Fibroblast of lung (primary cell): Measurements from ENCODE around the gene GPR3.

Source experiments
- CTCF ChIP-seq, 2 donors: IDR thresholded peaks in 1 of 2; conservative IDR thresholded peaks in 1 of 2; 1 replicate in 1 of 2; 2 replicates in 1 of 2; pipeline ENCODE4 v1.5.1; 2011 to 2012; ENCODE audit warnings: low read length in 2 of 2, control low read depth in 1 of 2, inconsistent platforms in 1 of 2, low read depth in 1 of 2, mild to moderate bottlenecking in 1 of 2
- EZH2 ChIP-seq: IDR thresholded peaks from 2 replicates; pipeline ENCODE4 v1.5.1; 2012; ENCODE audit warnings: low read length, control low read depth, mild to moderate bottlenecking; ENCODE audit errors: missing control alignments

DNA sequence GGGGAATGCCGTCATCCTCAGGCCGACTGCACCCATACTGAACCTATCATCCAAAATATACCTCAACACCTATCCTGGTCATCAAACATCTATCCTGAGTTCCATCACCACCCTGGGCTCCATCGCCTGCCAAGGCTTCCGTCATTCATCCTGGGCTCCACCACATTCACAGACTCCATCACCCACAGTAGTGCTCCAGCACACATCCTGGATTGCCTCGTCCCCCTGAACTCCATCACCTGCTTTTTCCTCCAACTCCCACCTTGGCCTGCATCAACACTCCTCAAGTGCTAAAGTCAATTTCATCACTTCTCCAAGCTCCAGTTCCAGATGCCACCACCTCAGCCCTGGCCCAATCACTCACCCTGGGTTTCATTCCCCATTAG lies 33.5 kb upstream of the GPR3 start:
- TF ChIP-seq CTCF (conservative IDR thresholded peaks at IDR 0.05 in 1 of 2, IDR thresholded peaks at IDR 0.05 in 1 of 2; ENCODE audit: low read depth in 1 of 2, low read length in 2 of 2) (no peak), EZH2 (no peak)
